SHP77 treated with DMSO at 0.1 percent for 48 hours (cell line): ENCODE measurements around the gene EPHA3.

ENCODE experiments used
- DNase-seq: peaks from one replicate; lab custom pipeline; 2025; lab: John Stamatoyannopoulos, UW

EPHA3 gene

GRCh38 chr3:89363171-89363570 lies 255.8 kb downstream of the EPHA3 start:
- DNase-seq = no peak

- no peak for DNase-seq
Measured at GRCh38 chr3:89364314-89364713, 256.9 kb downstream of the EPHA3 start.

GRCh38 chr3:89367166-89367565 lies 259.7 kb downstream of the EPHA3 start:
- no peak for DNase-seq

GRCh38 chr3:89368846-89369245 lies 261.4 kb downstream of the EPHA3 start:
- no peak for DNase-seq

- no peak for DNase-seq
Measured at GRCh38 chr3:89372456-89372855, 265.0 kb downstream of the EPHA3 start.

GRCh38 chr3:89373434-89373833 lies 266.0 kb downstream of the EPHA3 start:
- no peak for DNase-seq

GRCh38 chr3:89375451-89375850 lies 268.0 kb downstream of the EPHA3 start:
- no peak for DNase-seq

GRCh38 chr3:89380016-89380415 lies 272.6 kb downstream of the EPHA3 start:
- no peak for DNase-seq

GRCh38 chr3:89392991-89393390 lies 285.6 kb downstream of the EPHA3 start:
- no peak for DNase-seq

- DNase-seq = no peak
Measured at GRCh38 chr3:89395456-89395855, 288.0 kb downstream of the EPHA3 start.

- DNase-seq = no peak
Measured at GRCh38 chr3:89395996-89396395, 288.6 kb downstream of the EPHA3 start.

- no peak for DNase-seq
Measured at GRCh38 chr3:89402051-89402450, 294.6 kb downstream of the EPHA3 start.

GRCh38 chr3:89405176-89405575 lies 297.8 kb downstream of the EPHA3 start:
- DNase-seq = no peak

- no peak for DNase-seq
Measured at GRCh38 chr3:89405593-89405992, 298.2 kb downstream of the EPHA3 start.

- DNase-seq = no peak
Measured at GRCh38 chr3:89411201-89411600, 303.8 kb downstream of the EPHA3 start.

GRCh38 chr3:89414270-89414669 lies 306.8 kb downstream of the EPHA3 start:
- DNase-seq = no peak

- no peak for DNase-seq
Measured at GRCh38 chr3:89419647-89420241, 312.3 kb downstream of the EPHA3 start.

- DNase-seq = no peak
Measured at GRCh38 chr3:89426060-89426459, 318.6 kb downstream of the EPHA3 start.

- no peak for DNase-seq
Measured at GRCh38 chr3:89434621-89435380, 327.4 kb downstream of the EPHA3 start.

- no peak for DNase-seq
Measured at GRCh38 chr3:89436846-89437245, 329.4 kb downstream of the EPHA3 start.

- DNase-seq = no peak
Measured at GRCh38 chr3:89440386-89440785, 333.0 kb downstream of the EPHA3 start.

- DNase-seq = no peak
Measured at GRCh38 chr3:89441141-89441540, 333.7 kb downstream of the EPHA3 start.

GRCh38 chr3:89446593-89446992 lies 339.2 kb downstream of the EPHA3 start:
- no peak for DNase-seq

- DNase-seq = no peak
Measured at GRCh38 chr3:89447243-89447642, 339.8 kb downstream of the EPHA3 start.
